ENCODE results near the gene CISD2.
"Not testable (repeated sequence)": the region's sequence is repeated elsewhere in the genome, so short reads cannot be mapped to it uniquely, and the experiment has no call there.

CISD2 gene

GRCh38 chr4:102881343-102881742, 12.6 kb downstream of the CISD2 start:
- Histone ChIP-seq H3K4me3 (no peak overlapping the region), H3K27ac (no peak overlapping the region)
- TF ChIP-seq, protein P1, sequence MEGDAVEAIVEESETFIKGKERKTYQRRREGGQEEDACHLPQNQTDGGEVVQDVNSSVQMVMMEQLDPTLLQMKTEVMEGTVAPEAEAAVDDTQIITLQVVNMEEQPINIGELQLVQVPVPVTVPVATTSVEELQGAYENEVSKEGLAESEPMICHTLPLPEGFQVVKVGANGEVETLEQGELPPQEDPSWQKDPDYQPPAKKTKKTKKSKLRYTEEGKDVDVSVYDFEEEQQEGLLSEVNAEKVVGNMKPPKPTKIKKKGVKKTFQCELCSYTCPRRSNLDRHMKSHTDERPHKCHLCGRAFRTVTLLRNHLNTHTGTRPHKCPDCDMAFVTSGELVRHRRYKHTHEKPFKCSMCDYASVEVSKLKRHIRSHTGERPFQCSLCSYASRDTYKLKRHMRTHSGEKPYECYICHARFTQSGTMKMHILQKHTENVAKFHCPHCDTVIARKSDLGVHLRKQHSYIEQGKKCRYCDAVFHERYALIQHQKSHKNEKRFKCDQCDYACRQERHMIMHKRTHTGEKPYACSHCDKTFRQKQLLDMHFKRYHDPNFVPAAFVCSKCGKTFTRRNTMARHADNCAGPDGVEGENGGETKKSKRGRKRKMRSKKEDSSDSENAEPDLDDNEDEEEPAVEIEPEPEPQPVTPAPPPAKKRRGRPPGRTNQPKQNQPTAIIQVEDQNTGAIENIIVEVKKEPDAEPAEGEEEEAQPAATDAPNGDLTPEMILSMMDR (IDR thresholded peaks at IDR 0.05), result no peak
- DNase-seq (ENCODE audit: low spot score), result no peak

GRCh38 chr4:102883278-102883677, 14.5 kb downstream of the CISD2 start:
- no peak overlapping the region for H3K27ac ChIP-seq
- TF ChIP-seq, protein P1 (IDR thresholded peaks at IDR 0.05), result no peak
- H3K4me3 ChIP-seq, result no peak overlapping the region
- no peak for DNase-seq (ENCODE audit: low spot score)

- not testable (repeated sequence) for H3K27ac ChIP-seq; H3K4me3 ChIP-seq; DNase-seq (ENCODE audit: low spot score)
These were observed 19.8 kb downstream of the CISD2 start for GRCh38 chr4:102888570-102888969.

DNA sequence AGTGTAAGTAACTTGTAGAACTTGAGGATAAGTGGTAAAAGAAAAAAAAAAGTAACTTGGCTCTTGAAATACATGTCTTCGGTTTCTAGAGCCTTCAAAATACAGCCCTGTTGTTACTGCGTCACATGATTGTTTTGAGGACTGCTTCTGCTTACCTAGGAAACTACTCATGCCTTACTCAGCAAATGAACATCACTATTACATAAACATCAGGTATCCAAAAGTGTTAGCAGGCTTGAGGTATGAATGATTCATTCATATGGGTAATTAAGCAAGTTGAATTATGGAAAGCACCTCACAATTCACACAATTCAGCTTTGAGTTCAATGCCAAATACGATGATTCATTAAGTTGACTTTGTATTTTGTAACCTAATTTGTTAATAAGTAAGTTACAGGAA, 21.1 kb downstream of the CISD2 start:
- DNase-seq (ENCODE audit: low spot score); H3K4me3 ChIP-seq; H3K27ac ChIP-seq: not testable (repeated sequence)

DNA sequence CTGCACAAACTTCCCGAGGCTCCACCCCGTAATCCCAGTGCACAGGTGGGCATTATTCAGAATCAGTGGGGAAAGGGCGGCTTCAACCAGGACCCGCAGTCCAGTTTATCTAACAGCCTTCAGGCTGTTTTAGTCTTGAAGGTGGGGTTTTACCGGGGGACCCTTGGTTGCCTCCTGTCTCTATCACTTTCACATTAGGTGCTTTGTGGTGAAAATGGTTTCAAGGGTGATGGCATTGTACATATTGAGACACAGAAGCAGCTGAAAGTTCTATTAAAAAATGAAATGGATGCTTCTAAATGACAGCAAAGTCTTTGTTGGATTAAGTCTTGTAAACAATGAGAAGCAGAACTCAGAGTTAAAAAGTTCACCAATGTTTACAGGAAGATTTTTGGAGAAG, 27.8 kb downstream of the CISD2 start:
- DNase-seq (ENCODE audit: low spot score); H3K4me3 ChIP-seq; H3K27ac ChIP-seq: not testable (repeated sequence)

GRCh38 chr4:102897610-102898009, 28.8 kb downstream of the CISD2 start:
- not testable (repeated sequence) for H3K4me3 ChIP-seq; H3K27ac ChIP-seq; DNase-seq (ENCODE audit: low spot score)

DNA sequence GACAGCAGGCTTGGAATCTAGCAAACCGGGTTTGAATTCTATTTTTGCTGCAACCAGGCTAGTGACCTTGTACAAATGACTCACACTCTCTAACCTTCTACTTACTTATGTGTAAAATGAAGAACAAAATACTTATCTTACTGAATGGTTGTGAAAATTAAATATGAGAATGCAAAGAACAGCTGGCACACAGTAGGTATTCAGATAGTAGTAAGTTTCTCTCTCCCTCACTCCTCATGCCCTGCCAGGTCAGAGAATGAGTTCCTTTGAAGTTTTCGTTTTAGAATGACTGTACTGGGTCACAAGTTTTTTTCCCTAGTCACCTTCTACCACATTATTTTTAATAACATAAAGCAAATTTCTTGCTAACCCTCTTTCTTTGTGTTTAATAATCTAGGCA, 33.0 kb downstream of the CISD2 start:
- Histone ChIP-seq H3K27ac (no peak overlapping the region), H3K4me3 (no peak overlapping the region)
- no peak for DNase-seq (ENCODE audit: low spot score)
- TF ChIP-seq, protein P1 (IDR thresholded peaks at IDR 0.05), result no peak

DNA sequence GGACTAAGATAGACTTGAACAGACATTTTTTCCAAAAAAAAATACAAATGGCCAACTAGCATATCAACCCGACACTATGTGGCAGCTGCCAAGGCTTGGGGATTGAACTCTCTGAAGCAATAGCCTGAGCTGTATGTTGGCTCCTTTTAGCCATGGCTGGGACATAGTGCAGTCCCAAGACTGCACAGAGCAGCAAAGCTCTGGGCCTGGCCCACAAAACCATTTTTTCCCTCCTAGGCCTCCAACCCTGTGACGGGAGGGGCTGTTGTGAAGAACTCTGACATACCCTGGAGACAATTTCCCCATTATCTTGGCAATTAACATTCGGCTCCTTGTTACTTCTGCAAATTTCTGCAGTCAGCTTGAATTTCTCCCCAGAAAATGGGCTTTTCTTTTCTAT, 50.1 kb downstream of the CISD2 start:
- Histone ChIP-seq H3K4me3 (no peak overlapping the region), H3K27ac (no peak overlapping the region)
- TF ChIP-seq, protein P1 (IDR thresholded peaks at IDR 0.05), result no peak
- DNase-seq (ENCODE audit: low spot score), result no peak

- H3K4me3 ChIP-seq; DNase-seq (ENCODE audit: low spot score); H3K27ac ChIP-seq: not testable (repeated sequence)
These were observed 50.9 kb downstream of the CISD2 start for GRCh38 chr4:102919697-102920096.

DNA sequence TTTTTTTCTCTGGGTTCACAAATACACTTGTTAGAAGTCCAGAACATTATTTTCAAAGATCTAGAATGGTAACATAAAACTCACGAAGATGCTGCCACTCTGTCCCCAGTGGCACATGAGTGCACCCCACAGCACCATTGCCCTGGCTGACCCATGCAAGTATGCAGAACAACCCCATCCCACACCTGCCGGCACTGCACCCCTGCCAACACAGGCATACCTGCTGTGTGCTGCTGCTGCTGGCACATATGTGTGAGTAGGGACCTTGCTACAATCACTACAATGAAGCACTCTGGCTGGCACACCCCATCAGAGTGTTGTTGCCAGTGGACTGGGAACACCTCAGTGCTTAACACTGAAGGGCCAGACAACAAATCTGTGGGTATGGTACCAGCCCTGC, 66.9 kb downstream of the CISD2 start:
- no peak overlapping the region for H3K4me3 ChIP-seq
- no peak overlapping the region for H3K27ac ChIP-seq
- no peak for DNase-seq (ENCODE audit: low spot score)
- TF ChIP-seq, protein P1 (IDR thresholded peaks at IDR 0.05), result no peak

DNA sequence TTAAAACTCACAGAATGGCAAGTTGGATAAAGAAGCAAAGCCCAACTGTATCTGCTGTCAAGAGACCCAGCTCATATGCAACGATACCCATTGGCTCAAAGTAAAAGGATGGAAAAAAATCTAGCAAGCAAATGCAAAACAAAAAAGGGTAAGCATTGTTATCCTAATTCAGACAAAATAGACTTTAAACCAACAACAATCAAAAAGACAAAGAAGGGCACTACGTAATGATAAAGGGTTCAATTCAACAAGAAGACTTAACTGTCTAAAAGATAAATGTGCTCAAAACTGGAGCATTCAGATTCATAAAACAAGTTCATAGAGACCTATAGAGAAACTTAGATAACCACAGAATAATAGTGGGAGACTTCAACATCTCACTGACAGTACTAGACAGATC, 69.3 kb downstream of the CISD2 start:
- DNase-seq (ENCODE audit: low spot score); H3K27ac ChIP-seq: not testable (repeated sequence)

More for the DNA sequence above, 69.3 kb downstream of the CISD2 start:
- H3K4me3 ChIP-seq, result not testable (repeated sequence)
